Mammary epithelial cell (primary cell): ENCODE data around the gene CPA2.
"Not testable (repeated sequence)": the region's sequence is repeated elsewhere in the genome, so short reads cannot be mapped to it uniquely, and the experiment has no call there.

Experiments
- EZH2 ChIP-seq: IDR thresholded peaks from 2 replicates; pipeline ENCODE4 v1.6.1; 2012; ENCODE audit warnings: low read length, inconsistent platforms, borderline replicate concordance
- TF ChIP-seq, protein P1 (sequence below), 2 donors: IDR thresholded peaks in 1 of 2; conservative IDR thresholded peaks in 1 of 2; 2 replicates each; pipeline ENCODE4 v1.5.1; 2011 to 2012; ENCODE audit warnings: inconsistent platforms in 2 of 2, low read length in 2 of 2, mild to moderate bottlenecking in 2 of 2, control low read depth in 1 of 2, low read depth in 1 of 2; ENCODE audit not compliant: insufficient read depth in 1 of 2; ENCODE audit errors: extremely low read depth in 1 of 2

DNA sequence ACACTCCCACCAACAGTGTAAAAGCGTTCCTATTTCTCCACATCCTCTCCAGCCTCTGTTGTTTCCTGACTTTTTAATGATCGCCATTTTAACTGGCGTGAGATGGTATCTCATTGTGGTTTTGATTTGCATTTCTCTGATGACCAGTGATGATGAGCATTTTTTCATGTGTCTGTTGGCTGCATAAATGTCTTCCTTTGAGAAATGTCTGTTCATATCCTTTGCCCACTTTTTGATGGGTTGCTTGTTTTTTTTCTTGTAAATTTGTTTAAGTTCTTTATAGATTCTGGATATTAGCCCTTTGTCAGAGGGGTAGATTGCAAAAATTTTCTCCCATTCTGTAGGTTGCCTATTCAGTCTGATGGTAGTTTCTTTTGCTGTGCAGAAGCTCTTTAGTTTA lies 17.0 kb upstream of the CPA2 start:
- TF ChIP-seq, protein P1, sequence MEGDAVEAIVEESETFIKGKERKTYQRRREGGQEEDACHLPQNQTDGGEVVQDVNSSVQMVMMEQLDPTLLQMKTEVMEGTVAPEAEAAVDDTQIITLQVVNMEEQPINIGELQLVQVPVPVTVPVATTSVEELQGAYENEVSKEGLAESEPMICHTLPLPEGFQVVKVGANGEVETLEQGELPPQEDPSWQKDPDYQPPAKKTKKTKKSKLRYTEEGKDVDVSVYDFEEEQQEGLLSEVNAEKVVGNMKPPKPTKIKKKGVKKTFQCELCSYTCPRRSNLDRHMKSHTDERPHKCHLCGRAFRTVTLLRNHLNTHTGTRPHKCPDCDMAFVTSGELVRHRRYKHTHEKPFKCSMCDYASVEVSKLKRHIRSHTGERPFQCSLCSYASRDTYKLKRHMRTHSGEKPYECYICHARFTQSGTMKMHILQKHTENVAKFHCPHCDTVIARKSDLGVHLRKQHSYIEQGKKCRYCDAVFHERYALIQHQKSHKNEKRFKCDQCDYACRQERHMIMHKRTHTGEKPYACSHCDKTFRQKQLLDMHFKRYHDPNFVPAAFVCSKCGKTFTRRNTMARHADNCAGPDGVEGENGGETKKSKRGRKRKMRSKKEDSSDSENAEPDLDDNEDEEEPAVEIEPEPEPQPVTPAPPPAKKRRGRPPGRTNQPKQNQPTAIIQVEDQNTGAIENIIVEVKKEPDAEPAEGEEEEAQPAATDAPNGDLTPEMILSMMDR (conservative IDR thresholded peaks at IDR 0.05 in 1 of 2, IDR thresholded peaks at IDR 0.05 in 1 of 2; ENCODE audit: extremely low read depth in 1 of 2, insufficient read depth in 1 of 2, low read depth in 1 of 2, low read length in 2 of 2): not testable (repeated sequence)
- not testable (repeated sequence) for TF ChIP-seq EZH2
